Smooth muscle cell (in vitro differentiated cells): ENCODE measurements around the gene SND1. TPM values are rescaled to one million over a fixed set of nuclear protein-coding genes. Genes with fewer than 3 reads are reported as not detected.

Experiments used
- DNase-seq: peaks from one replicate; lab custom pipeline; 2025; ENCODE audit not compliant: unreplicated experiment; lab: John Stamatoyannopoulos, UW
- H2AFZ ChIP-seq: fragments of 200-600 bp; sonication (generic); 2 replicates; pipeline ENCODE4 v1.6.0; 2016; ENCODE audit warnings: antibody characterized with exemption, low read depth, mild to moderate bottlenecking
- H3F3A ChIP-seq: fragments of 200-600 bp; sonication (generic); 2 replicates; pipeline ENCODE4 v1.6.0; 2017; ENCODE audit warnings: antibody characterized with exemption, low read depth
- H3K27ac ChIP-seq: fragments of 200-600 bp; sonication (generic); 2 replicates; pipeline ENCODE4 v1.5.1; 2016; ENCODE audit warnings: low read depth, mild to moderate bottlenecking
- H3K27me3 ChIP-seq: fragments of 200-600 bp; sonication (generic); 2 replicates; pipeline ENCODE4 v1.6.1; 2016; ENCODE audit warnings: low read depth, mild to moderate bottlenecking
- H3K36me3 ChIP-seq: fragments of 200-600 bp; sonication (generic); 2 replicates; pipeline ENCODE4 v1.5.1; 2016; ENCODE audit warnings: low read depth
- H3K4me1 ChIP-seq: fragments of 200-600 bp; sonication (generic); 2 replicates; pipeline ENCODE4 v1.5.1; 2016; ENCODE audit warnings: low read depth
- H3K4me2 ChIP-seq: fragments of 200-600 bp; sonication (generic); 2 replicates; pipeline ENCODE4 v1.6.0; 2016; ENCODE audit warnings: mild to moderate bottlenecking
- H3K4me3 ChIP-seq: fragments of 200-600 bp; sonication (generic); 2 replicates; pipeline ENCODE4 v1.5.1; 2016; ENCODE audit warnings: mild to moderate bottlenecking
- H3K79me2 ChIP-seq: fragments of 200-600 bp; sonication (generic); 2 replicates; pipeline ENCODE4 v1.6.0; 2016; ENCODE audit warnings: low read depth, mild to moderate bottlenecking
- H3K9ac ChIP-seq: fragments of 200-600 bp; sonication (generic); 2 replicates; pipeline ENCODE4 v1.6.0; 2016; ENCODE audit warnings: low read depth
- H3K9me3 ChIP-seq: fragments of 200-600 bp; sonication (generic); replicated peaks from 2 replicates; pipeline ENCODE4 v1.5.1; 2016; ENCODE audit warnings: low read depth
- H4K20me1 ChIP-seq: fragments of 200-600 bp; sonication (generic); 2 replicates; pipeline ENCODE4 v1.6.0; 2016; ENCODE audit warnings: low read depth
- CTCF ChIP-seq: fragments of 200-600 bp; sonication (generic); IDR thresholded peaks from 2 replicates; pipeline ENCODE4 v1.5.1; 2017; ENCODE audit warnings: borderline replicate concordance, mild to moderate bottlenecking, antibody characterized with exemption; ENCODE audit not compliant: insufficient read depth, poor library complexity, severe bottlenecking
- WGBS: methylation state at CpG from one replicate; pipeline ENCODE4 v1.1.7; 2016; ENCODE audit warnings: low lambda C conversion rate; 5-methylcytosine and 5-hydroxymethylcytosine counted together
- polyA plus RNA-seq: library from polyadenylated mRNA; unstranded; fragments of >200 nt; fragmentation: Nextera tagmentation; extraction: Ambion mirVana; gene quantifications from 2 replicates; pipeline ENCODE4 v1.2.1, GENCODE V29; 2016
- total RNA-seq: library from RNA; depleted of rRNA; stranded (reverse); fragments of >200 nt; gene quantifications from 2 replicates; pipeline ENCODE4 v1.2.3, GENCODE V29; 2014

SND1 gene
- total and polyA plus RNA-seq, 2 experiments from 2014 or later, result 129 to 136 TPM

GRCh38 chr7:127882313-127882920 lies 230.4 kb downstream of the SND1 start:
- no peak for TF ChIP-seq CTCF
- Histone ChIP-seq H2AFZ (no peak overlapping the region), H3K27me3 (no peaks in the 10 kb centered on the region), H3K9me3 (no peaks in the 10 kb centered on the region), H3K4me2 (no peak overlapping the region), H3F3A (peaks cover 11% of the 10 kb centered on the region), H3K27ac (no peak overlapping the region), H3K79me2 (peaks cover 40% of the 10 kb centered on the region), H3K9ac (no peak overlapping the region), H3K36me3 (no peaks in the 10 kb centered on the region), H4K20me1 (peaks cover 99% of the 10 kb centered on the region), H3K4me1 (peaks cover 24% of the 10 kb centered on the region), H3K4me3 (no peak overlapping the region)
- 98% methylated on average over 2 of the region's 3 CpGs for WGBS
- DNase-seq, result no peak

GRCh38 chr7:127884066-127884559 lies 232.1 kb downstream of the SND1 start:
- no peak for TF ChIP-seq CTCF
- H3K79me2 ChIP-seq, result peaks cover 28% of the 10 kb centered on the region
- no peak overlapping the region for H3K9ac ChIP-seq
- no peak overlapping the region for H3K27ac ChIP-seq
- no peaks in the 10 kb centered on the region for H3K9me3 ChIP-seq
- no peaks in the 10 kb centered on the region for H3K27me3 ChIP-seq
- peaks cover 99% of the 10 kb centered on the region for H4K20me1 ChIP-seq
- peaks cover 27% of the 10 kb centered on the region for H3K4me1 ChIP-seq
- H3K36me3 ChIP-seq, result no peaks in the 10 kb centered on the region
- H3K4me2 ChIP-seq, result no peak overlapping the region
- peaks cover 11% of the 10 kb centered on the region for H3F3A ChIP-seq
- DNase-seq, result no peak
- WGBS, result 96% methylated on average over 3 of the region's 3 CpGs
- H3K4me3 ChIP-seq, result no peak overlapping the region
- no peak overlapping the region for H2AFZ ChIP-seq

GRCh38 chr7:127885222-127885772 lies 233.3 kb downstream of the SND1 start:
- no peak for TF ChIP-seq CTCF
- WGBS, result 65% methylated on average over 3 of the region's 3 CpGs
- Histone ChIP-seq H2AFZ (no peak overlapping the region), H3K27me3 (no peaks in the 10 kb centered on the region), H3K9ac (no peak overlapping the region), H3K79me2 (peaks cover 22% of the 10 kb centered on the region), H3K4me1 (peaks cover 27% of the 10 kb centered on the region), H3K9me3 (no peaks in the 10 kb centered on the region), H4K20me1 (peaks cover 99% of the 10 kb centered on the region), H3F3A (peaks cover 11% of the 10 kb centered on the region), H3K36me3 (peaks cover 4% of the 10 kb centered on the region), H3K4me3 (no peak overlapping the region), H3K27ac (peak overlapping the region; percentile 22), H3K4me2 (peak overlapping the region; percentile 30)
- no peak for DNase-seq

GRCh38 chr7:127885843-127886242 lies 233.8 kb downstream of the SND1 start:
- H3K9me3 ChIP-seq, result no peaks in the 10 kb centered on the region
- H3K79me2 ChIP-seq, result peaks cover 16% of the 10 kb centered on the region
- H3K4me1 ChIP-seq, result peaks cover 27% of the 10 kb centered on the region
- H4K20me1 ChIP-seq, result peaks cover 99% of the 10 kb centered on the region
- TF ChIP-seq CTCF, result no peak
- H3F3A ChIP-seq, result peaks cover 11% of the 10 kb centered on the region
- no peaks in the 10 kb centered on the region for H3K27me3 ChIP-seq
- H3K36me3 ChIP-seq, result peaks cover 4% of the 10 kb centered on the region
- H2AFZ ChIP-seq, result no peak overlapping the region
- peak overlapping the region; percentile 30 for H3K4me2 ChIP-seq
- H3K4me3 ChIP-seq, result no peak overlapping the region
- WGBS, result 4% methylated on average over 4 of the region's 4 CpGs
- peak overlapping the region; percentile 22 for H3K27ac ChIP-seq
- no peak overlapping the region for H3K9ac ChIP-seq
- no peak for DNase-seq
